Muscle layer of colon (tissue), 2 donors: ENCODE results near the gene HTR4.
"Not testable (repeated sequence)": the region's sequence is repeated elsewhere in the genome, so short reads cannot be mapped to it uniquely, and the experiment has no call there.

Source experiments
- H3K27ac ChIP-seq: one replicate; pipeline ENCODE4 v1.7.0; 2013; ENCODE audit warnings: low read depth, mild to moderate bottlenecking, low read length, moderate library complexity
- H3K27me3 ChIP-seq, 2 donors: one replicate each; pipeline ENCODE4 v1.7.0; 2013; ENCODE audit warnings: low read length in 2 of 2, mild to moderate bottlenecking in 2 of 2; ENCODE audit not compliant: insufficient read depth in 2 of 2, control insufficient read depth in 1 of 2
- H3K36me3 ChIP-seq: one replicate; pipeline ENCODE4 v1.7.0; 2013; ENCODE audit warnings: mild to moderate bottlenecking, low read length; ENCODE audit not compliant: insufficient read depth
- H3K4me1 ChIP-seq: one replicate; pipeline ENCODE4 v1.7.0; 2013; ENCODE audit warnings: mild to moderate bottlenecking, low read length; ENCODE audit not compliant: insufficient read depth
- H3K4me3 ChIP-seq, 2 donors: one replicate each; pipeline ENCODE4 v1.7.0; 2013; ENCODE audit warnings: low read length in 2 of 2, low read depth in 1 of 2, mild to moderate bottlenecking in 1 of 2, moderate library complexity in 1 of 2
- H3K9ac ChIP-seq: one replicate; pipeline ENCODE4 v1.7.0; 2013; ENCODE audit warnings: low read length
- H3K9me3 ChIP-seq: one replicate; pipeline ENCODE4 v1.7.0; 2013; ENCODE audit warnings: mild to moderate bottlenecking, low read length
- donor health status: abdominal sarcoma.
- donor health status: Adenocarcinoma of cecum.

Gene HTR4

DNA sequence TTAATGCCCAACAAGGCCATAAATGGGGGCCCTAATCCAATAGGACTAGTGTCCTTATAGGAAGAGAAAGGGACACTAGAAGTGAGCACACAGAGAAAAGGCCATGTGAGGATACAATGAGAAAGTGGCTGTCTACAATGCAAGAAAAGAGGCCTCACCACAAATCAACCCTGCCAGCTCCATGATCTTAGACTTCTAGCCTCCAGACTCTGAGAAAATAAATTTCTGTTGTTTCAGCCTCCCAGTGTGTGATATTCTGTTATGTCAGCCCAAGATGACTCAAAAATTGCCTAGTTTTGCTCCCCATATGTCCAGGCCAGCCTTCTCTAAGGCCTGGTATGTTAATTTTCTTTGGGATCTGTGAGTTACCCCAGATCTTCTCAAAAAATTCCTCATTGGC lies 32.3 kb upstream of the HTR4 start:
- no peak overlapping the region for H3K4me3 ChIP-seq

DNA sequence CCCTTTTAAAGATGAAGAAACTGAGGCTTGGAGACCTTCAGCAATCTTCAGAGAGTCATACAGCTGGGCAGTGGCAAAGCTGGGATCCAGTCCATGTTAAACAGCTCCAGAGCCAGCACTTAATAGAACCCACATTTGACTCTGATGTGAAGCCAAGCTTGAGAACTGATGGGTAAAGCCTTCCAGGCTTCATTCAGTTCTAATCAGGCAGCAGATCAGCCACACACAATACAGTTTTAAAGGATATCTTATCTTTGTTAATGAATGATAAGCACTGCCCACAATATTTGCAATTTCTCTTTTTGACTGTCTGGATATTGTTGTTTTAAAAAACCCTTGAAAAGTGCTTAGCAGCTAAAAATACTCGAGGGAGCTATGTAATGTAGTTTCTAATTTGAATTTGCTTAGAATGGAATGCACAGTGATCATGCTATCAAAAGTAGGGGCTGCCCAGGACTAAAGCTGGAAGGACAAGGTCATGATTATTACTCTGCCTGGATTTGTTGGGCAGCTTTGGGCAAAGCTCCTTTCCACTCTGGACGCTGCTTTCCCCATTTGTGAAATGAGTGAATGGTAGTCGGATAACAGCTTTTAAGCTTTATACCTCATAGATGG lies 31.3 kb upstream of the HTR4 start:
- H3K9me3 ChIP-seq: peaks cover 4% of the 10 kb centered on the region
- H3K9ac ChIP-seq: no peak overlapping the region
- no peaks in the 10 kb centered on the region for H3K4me1 ChIP-seq
- H3K27me3 ChIP-seq: no peaks in the 10 kb centered on the region
- no peak overlapping the region for H3K27ac ChIP-seq
- H3K4me3 ChIP-seq: no peak overlapping the region
- no peaks in the 10 kb centered on the region for H3K36me3 ChIP-seq

More for the DNA sequence above, 32.3 kb upstream of the HTR4 start:
- Histone ChIP-seq H3K27ac (no peak overlapping the region), H3K36me3 (no peaks in the 10 kb centered on the region), H3K27me3 (no peaks in the 10 kb centered on the region), H3K9ac (no peak overlapping the region), H3K9me3 (peaks cover 4% of the 10 kb centered on the region), H3K4me1 (no peaks in the 10 kb centered on the region)

DNA sequence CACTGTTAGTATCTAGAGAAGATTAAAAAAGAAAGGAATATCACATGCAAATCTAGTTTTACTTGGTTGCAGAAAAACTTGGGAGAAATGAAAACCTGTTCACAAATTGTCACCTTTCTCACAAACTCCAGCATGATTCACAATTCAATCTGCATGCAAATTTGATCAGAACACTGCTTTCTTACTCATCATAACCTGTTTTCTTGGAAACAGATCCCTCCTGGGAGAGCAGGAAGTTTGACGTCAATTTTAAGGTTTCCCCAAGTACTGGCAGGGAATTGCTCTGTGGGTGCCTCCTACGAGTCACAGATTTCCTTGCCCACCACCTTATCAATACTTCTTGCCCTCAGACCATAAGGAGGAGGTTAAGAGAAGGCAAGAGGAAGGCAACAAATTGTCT lies 30.2 kb upstream of the HTR4 start:
- H3K9me3 ChIP-seq: no peaks in the 10 kb centered on the region
- H3K4me3 ChIP-seq: no peak overlapping the region
- H3K36me3 ChIP-seq: no peaks in the 10 kb centered on the region
- H3K4me1 ChIP-seq: no peaks in the 10 kb centered on the region
- no peaks in the 10 kb centered on the region for H3K27me3 ChIP-seq
- H3K9ac ChIP-seq: no peak overlapping the region
- H3K27ac ChIP-seq: no peak overlapping the region

DNA sequence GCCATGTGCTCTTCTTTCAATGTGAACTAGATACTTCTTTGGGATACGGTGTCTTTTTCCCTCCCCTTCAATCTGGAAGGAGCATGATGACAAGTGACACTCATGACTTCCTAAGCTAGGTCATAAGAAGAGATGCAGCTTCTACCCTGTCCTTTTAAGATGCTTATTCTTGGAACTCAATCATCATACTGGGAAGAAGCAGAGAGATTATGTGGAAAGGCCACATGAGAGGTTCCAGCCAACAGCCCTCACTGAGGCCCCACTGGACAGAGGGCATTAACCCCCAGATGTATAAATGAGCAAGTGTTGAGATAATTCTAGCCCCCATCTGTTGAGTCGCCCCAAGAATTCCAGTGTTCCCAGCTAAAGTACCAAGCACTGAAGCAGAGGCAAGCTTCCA lies 29.3 kb upstream of the HTR4 start:
- Histone ChIP-seq H3K27ac (no peak overlapping the region), H3K27me3 (no peaks in the 10 kb centered on the region), H3K9me3 (no peaks in the 10 kb centered on the region), H3K4me3 (no peak overlapping the region), H3K4me1 (no peaks in the 10 kb centered on the region), H3K36me3 (no peaks in the 10 kb centered on the region), H3K9ac (no peak overlapping the region)

DNA sequence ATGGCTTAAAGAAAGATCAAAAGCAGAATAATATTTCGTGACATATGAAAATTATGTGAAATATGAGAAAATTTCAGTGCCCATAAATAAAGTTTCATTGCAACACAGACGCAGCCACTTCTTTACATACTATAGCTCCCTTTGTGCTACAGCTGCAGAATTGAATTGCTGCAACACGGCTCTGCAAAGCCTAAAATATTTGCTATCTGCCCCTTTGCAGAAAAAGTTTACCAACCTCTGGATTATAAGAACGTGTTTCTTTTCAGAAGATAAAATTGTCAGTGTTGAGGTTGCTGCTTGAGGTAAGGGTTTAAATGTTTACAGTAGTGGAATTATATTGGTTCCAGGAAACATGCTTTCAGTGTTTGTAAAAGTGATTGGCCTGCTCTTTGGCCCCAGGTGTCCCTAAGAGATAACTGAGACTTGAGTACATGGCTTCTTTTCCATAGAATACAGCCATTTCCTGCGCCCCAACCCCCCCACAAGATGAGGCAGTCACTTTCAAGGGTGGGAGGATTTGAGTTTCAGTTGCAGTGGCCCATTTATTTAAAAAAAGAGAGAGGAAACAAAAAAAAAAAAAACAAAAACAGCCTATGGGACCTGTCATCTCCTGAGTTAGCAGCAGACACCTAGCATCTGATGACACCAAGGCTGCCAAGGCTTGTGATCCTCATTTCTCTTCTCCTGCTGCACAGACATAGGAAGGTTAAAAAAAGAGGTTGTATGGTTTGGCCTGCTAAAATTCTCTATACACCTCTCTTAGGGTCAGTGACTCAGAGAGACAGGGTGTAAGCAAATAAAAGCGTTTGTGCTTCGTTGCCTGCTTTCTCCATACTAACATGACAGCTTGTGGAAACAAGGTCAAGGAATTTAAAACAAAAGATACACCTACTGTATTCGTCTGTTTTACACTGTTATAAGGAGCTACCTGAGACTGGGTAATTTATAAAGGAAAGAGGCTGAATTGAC lies 28.0 kb upstream of the HTR4 start:
- Histone ChIP-seq H3K27me3 (no peaks in the 10 kb centered on the region), H3K9me3 (no peaks in the 10 kb centered on the region), H3K9ac (no peak overlapping the region), H3K27ac (no peak overlapping the region), H3K4me1 (no peaks in the 10 kb centered on the region), H3K4me3 (no peak overlapping the region), H3K36me3 (no peaks in the 10 kb centered on the region)

DNA sequence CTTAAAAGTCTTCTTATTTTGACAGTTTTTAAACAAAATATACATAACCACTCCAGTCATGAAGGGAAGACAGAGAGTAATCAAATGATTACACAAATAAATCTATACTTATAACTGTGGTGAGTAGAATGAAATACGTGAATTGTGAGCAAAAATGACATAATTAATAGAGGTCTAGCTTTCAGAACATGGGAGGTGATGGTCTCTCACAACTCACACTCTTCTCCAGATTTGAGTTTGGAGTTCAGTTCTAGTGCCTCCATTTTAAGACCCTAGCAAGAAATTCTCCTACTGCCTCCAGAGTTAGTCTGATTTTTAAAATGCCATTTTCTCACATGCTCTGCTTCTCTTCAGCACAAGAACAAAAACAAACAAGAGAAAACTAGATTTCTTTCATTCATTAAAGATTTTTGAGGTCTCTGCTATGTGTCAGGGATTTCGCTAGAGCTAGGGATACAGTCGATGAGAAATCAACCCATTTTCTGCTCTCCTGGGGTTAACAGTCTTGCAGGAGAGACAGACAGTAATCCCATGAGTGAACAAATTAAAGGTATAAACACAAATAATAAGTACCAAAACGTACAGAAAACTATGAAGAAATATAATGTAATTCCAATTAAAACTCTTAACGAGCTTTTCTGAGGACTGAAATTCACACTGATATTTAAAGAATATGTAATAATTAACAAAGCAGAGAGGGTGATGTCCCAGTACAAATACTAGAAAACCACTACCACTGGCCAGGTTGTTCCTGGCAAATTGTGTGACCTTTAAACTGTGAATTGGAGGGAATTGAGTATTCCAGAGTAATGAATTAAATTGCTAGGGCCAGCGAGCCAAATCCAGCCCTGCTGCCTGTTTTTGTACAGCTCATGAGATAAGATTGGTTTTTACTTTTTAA lies 27.1 kb upstream of the HTR4 start:
- no peaks in the 10 kb centered on the region for H3K36me3 ChIP-seq
- H3K27ac ChIP-seq: no peak overlapping the region
- no peak overlapping the region for H3K9ac ChIP-seq
- no peaks in the 10 kb centered on the region for H3K9me3 ChIP-seq
- no peaks in the 10 kb centered on the region for H3K27me3 ChIP-seq
- no peak overlapping the region for H3K4me3 ChIP-seq
- no peaks in the 10 kb centered on the region for H3K4me1 ChIP-seq

DNA sequence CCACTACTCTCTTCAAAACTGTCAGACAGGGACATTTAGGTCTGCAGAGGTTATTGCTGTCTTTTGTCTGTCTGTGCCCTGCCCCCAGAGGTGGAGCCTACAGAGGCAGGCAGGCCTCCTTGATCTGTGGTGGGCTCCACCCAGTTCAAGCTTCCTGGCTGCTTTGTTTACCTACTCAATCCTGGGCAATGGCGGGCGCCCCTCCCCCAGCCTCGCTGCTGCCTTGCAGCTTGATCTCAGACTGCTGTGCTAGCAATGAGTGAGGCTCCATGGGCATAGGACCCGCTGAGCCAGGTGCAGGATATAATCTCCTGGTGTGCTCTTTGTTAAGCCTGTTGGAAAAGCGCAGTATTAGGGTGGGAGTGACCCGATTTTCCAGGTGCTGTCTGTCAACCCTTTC lies 19.4 kb upstream of the HTR4 start:
- not testable (repeated sequence) for H3K4me1 ChIP-seq, H3K27me3 ChIP-seq, H3K9ac ChIP-seq, H3K4me3 ChIP-seq, H3K27ac ChIP-seq, H3K9me3 ChIP-seq, H3K36me3 ChIP-seq

DNA sequence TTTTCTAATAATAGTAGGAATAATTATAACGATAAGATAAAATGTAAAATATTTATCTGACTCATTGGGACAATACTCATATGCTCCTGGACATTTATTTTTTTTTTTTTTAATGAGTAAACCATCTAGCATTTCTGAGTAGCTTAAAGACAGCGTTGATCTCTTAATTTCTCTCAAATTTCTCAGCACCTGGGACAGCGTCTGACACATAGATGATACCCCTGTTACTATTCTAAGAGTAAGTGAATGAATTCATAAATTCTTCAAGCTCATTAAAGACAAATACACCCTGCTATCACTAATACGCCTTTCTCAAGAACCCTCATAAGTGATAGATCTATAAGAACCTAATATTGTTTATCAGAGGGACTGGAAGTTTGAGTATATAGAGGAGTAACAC lies 12.0 kb upstream of the HTR4 start:
- H3K4me1 ChIP-seq: peaks cover 4% of the 10 kb centered on the region
- H3K27ac ChIP-seq: no peak overlapping the region
- no peak overlapping the region for H3K4me3 ChIP-seq
- no peak overlapping the region for H3K9ac ChIP-seq
- H3K36me3 ChIP-seq: no peaks in the 10 kb centered on the region
- no peaks in the 10 kb centered on the region for H3K9me3 ChIP-seq
- H3K27me3 ChIP-seq: no peaks in the 10 kb centered on the region

DNA sequence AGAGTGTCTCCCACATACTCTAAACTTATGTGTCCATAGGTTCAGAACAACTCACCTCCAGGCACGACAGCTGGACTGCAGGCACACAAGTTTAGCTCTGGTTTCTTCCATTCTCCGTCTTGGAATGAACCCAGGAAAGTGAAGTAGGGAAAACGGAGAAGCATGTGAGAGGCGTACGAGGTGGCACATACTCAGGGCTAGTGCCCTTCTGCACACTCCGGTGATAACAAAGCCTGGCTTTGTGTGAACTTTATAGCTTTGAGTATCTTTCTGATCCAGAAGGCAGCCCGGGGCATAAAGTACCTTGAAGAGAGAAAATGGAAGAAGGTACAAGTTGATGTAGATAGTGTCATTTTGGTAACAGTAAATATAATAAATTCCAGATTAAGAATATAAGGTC lies 11.1 kb upstream of the HTR4 start:
- Histone ChIP-seq H3K4me3 (no peak overlapping the region), H3K27ac (no peak overlapping the region), H3K9ac (no peak overlapping the region), H3K4me1 (peaks cover 4% of the 10 kb centered on the region), H3K27me3 (no peaks in the 10 kb centered on the region), H3K36me3 (no peaks in the 10 kb centered on the region), H3K9me3 (no peaks in the 10 kb centered on the region)

DNA sequence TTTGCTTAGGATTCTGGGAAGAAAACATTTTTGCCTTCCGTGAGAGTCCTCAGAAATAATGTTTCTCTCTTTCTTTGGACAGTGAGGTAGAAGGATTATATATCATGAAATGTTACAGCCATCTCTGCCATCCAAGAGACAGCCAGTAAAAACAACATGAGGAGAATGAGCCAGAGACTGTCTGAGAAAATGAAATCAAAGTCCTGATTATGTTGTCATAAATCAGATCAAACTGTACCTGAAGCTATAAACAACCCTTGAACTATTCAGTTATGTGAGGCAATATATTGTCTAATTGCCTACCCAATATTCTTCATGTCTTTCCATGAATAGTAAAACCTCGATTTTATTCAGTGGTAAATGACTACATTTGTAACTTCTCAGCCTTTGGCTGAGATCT lies 9.2 kb upstream of the HTR4 start:
- Histone ChIP-seq H3K27ac (no peak overlapping the region), H3K4me1 (peaks cover 20% of the 10 kb centered on the region), H3K9ac (no peak overlapping the region), H3K27me3 (no peaks in the 10 kb centered on the region), H3K36me3 (no peaks in the 10 kb centered on the region), H3K9me3 (no peaks in the 10 kb centered on the region), H3K4me3 (no peak overlapping the region)

DNA sequence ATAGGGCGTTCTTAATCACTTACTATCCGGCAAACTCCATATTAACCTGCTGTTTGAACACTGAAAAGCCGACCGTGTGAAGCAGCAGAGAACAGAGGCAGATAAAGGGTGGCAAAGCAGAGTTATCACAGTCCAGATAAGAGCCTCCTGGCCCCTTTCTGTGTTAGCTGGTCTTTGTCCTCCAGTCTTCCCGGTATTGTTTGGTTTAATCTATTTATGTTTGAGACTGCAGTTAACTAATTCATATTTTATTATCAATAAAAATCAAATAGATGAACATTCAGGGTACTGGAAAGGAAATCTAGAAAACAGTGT lies 6.0 kb upstream of the HTR4 start:
- no peaks in the 10 kb centered on the region for H3K27me3 ChIP-seq
- H3K36me3 ChIP-seq: no peaks in the 10 kb centered on the region
- no peak overlapping the region for H3K27ac ChIP-seq
- no peak overlapping the region for H3K9ac ChIP-seq
- no peak overlapping the region for H3K4me3 ChIP-seq
- no peaks in the 10 kb centered on the region for H3K9me3 ChIP-seq
- H3K4me1 ChIP-seq: peaks cover 26% of the 10 kb centered on the region
